GM12878 (cell line): ENCODE results near the gene MAP3K6.

Experiments
- FOXM1 ChIP-seq: IDR thresholded peaks from 2 replicates; pipeline ENCODE4 v1.6.1; 2012; ENCODE audit warnings: low read depth, mild to moderate bottlenecking, inconsistent platforms, low read length, moderate library complexity
- ZNF24 ChIP-seq: fragments of 450-650 bp; IDR thresholded peaks from 2 replicates; pipeline ENCODE4 v1.6.1; 2017; ENCODE audit warnings: antibody characterized with exemption, mild to moderate bottlenecking

DNA sequence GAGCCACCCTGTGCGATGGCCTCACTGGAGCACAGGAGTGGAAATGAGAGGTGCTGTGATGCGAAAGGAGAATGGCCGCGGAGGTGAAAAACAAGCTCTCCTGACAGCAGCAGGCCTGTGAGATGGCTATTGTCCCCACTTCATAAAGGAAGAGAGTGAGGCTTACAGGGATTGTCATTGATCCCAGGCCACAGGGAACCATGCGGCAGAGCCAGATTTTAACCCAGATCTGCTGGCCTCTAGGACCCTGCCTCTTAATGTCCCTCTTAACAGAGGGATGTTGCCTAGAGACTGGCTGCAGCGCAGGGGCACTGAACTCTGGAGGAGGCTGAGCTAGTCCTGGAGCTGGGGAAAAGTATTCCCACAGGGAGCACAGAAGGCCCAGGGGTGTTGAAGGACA, 28.0 kb downstream of the MAP3K6 start:
- TF ChIP-seq FOXM1 (no peak), ZNF24 (no peak)
